GM19452 (cell line): Measurements from ENCODE around the gene GRIK2.
A peak's percentile ranks its signal among the peaks of the same experiment; 100 is the strongest.

Experiments
- ATAC-seq: cut with Tn5 transposase; IDR thresholded peaks from one replicate; pipeline ENCODE4 v1.9.1; 2021; ENCODE audit not compliant: unreplicated experiment

The GRIK2 gene

GRCh38 chr6:101770116-101770515 is 376.6 kb downstream of the GRIK2 start:
- no peak for ATAC-seq

- no peak for ATAC-seq
Observed at GRCh38 chr6:101776919-101777350, 383.4 kb downstream of the GRIK2 start.

GRCh38 chr6:101777646-101778045 is 384.1 kb downstream of the GRIK2 start:
- ATAC-seq: no peak

DNA sequence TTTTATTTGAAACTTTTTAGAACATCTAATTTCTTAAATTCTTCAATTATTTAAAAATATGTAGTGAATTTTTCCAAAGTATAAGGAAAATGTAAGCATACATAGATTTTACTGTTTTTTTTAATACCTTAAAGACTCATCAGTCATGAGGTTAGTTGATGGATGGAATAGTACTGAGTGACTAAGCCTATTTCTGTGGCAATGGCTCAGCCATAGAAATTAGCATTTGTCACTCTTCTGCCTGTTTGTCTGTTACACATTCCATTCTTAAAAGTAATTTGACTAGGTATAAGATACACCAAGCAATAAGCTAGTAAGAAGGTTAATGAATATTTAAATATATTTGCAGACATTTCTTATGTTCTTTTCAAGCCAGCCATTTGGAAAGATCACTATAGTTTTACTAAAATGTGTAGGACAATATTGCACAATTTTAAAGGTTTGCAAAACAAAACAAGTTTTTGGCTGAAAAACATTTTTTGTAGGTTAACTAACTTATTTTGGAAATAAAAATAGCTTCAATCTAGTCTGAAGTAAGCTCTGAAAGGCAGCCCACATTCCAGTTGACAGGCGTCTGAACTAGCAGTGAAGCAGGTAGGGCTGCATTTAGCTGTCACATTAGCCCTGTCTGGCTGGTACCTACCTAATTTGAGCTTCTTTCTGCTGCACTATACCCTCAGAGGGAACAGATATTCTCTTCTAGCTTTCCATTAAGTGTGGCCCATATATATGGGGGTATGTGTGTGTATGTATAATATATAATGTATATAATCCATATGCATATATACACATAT is 385.7 kb downstream of the GRIK2 start:
- no peak for ATAC-seq

DNA sequence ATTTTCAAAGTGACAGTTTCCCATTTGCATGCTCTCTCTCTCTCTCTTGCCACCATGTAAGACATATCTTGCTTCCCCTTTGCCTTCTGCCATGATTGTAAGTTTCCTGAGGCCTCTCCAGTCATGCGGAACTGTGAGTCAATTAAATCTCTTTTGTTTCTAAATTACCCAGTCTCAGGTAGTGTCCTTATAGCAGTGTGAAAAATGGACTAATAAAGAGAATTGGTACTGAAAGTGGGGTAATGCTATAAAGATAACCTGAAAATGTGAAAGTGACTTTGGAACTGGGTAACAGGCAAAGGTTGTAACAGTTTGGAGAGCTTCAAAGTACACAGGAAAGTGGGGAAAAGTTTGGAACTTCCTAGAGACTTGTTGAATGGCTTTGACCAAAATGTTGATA is 389.8 kb downstream of the GRIK2 start:
- no peak for ATAC-seq

- ATAC-seq: no peak
Observed at GRCh38 chr6:101784094-101784493, 390.6 kb downstream of the GRIK2 start.

DNA sequence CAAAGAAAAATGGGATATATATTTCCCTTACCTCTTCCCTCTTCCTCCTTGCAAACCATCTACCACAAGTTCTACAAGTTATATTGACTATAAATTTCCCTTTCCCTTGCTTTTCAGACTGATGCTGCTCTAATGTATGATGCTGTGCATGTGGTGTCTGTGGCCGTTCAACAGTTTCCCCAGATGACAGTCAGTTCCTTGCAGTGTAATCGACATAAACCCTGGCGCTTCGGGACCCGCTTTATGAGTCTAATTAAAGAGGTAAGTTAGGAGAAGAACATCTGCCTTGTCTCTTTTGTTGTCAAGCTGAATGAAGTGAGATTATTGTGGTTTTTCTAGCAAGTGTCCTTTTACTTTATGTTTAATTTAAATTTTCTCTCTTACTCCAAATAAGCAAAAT is 406.0 kb downstream of the GRIK2 start:
- ATAC-seq: no peak

DNA sequence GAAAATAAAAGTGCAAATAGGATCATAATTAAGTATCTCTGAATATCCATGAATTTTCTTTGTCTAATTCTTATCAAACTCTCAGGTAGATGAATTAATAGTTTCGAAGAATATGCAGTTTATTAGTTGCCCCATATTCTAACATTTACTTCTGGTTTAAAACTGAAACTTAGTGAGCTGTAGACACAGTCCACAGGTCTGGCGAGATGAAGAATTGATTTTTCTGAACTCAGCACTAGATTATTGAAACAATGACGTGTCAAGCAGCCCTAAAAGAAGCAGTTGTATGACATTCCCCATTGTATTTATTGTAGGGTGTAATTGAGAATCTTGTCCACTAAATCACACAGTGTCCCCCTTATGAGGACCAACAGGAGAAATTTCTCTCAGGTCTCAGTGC is 407.1 kb downstream of the GRIK2 start:
- ATAC-seq: no peak

- ATAC-seq: no peak
Observed at GRCh38 chr6:101803136-101803535, 409.6 kb downstream of the GRIK2 start.

GRCh38 chr6:101806241-101806640 is 412.7 kb downstream of the GRIK2 start:
- ATAC-seq: no peak

- ATAC-seq: no peak
Observed at GRCh38 chr6:101811108-101811507, 417.6 kb downstream of the GRIK2 start.

GRCh38 chr6:101816716-101817115 is 423.2 kb downstream of the GRIK2 start:
- ATAC-seq: no peak

DNA sequence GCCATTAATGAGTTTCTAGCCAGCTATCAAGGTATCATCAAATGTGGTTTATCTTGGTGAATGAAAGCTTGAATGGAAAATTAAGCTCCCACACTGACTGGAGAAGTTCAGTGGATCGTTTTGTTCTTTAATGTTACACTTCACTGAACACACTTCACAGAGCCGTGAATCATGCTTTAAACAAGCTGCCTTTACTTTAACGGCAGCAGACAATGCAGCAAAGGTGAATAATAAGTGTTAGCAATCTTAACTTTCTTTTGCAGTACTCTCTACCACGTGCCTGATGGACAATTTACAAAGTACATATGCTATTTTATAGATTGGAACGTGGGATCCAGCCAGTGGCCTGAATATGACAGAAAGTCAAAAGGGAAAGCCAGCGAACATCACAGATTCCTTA is 424.5 kb downstream of the GRIK2 start:
- ATAC-seq: no peak

GRCh38 chr6:101824551-101825345 is 431.2 kb downstream of the GRIK2 start:
- no peak for ATAC-seq

- no peak for ATAC-seq
Observed at GRCh38 chr6:101826269-101826668, 432.8 kb downstream of the GRIK2 start.

GRCh38 chr6:101826678-101827077 is 433.2 kb downstream of the GRIK2 start:
- ATAC-seq: no peak

DNA sequence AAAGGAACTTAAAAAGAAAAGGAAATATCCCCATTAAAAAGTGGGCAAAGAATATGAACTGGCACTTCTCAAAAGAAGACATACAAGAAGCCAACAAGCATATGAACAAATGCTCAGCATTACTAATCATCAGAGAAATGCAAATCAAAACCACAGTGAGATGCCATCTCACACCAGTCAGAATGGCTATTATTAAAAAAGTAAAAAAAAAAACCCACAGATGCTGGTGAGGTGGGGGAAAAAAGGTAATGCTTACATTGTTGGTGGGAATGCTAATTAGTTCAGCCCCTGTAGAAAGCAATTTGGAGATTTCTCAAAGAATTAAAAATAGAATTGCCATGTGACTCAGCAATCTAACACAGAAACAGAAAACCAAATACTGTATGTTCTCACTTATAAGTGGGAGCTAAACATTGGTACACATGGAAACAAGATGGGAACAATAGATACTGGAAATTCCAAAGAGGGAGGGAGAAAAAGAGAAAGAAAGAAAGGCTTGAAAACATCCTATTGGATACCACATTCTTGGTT is 437.1 kb downstream of the GRIK2 start:
- no peak for ATAC-seq

DNA sequence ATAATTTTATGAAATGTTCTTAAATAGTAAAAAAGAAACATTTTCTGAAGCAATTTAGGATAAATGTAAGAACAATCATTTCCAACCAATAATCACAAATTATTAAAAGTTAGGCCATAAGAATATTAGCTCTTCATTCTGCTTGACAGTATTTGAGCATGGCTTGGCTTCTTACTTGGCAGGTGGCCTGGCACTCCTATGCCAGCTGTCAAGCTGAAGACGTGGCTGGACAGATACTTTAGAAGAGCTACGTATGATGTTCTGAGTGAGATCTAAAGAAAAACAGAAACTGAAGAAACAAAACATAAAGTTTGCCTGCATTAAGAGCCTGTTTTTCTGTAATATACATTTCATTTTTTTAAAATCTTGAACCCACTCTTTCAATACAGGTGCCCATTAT is 438.9 kb downstream of the GRIK2 start:
- ATAC-seq: no peak

- ATAC-seq: no peak
Observed at GRCh38 chr6:101840100-101840499, 446.6 kb downstream of the GRIK2 start.

DNA sequence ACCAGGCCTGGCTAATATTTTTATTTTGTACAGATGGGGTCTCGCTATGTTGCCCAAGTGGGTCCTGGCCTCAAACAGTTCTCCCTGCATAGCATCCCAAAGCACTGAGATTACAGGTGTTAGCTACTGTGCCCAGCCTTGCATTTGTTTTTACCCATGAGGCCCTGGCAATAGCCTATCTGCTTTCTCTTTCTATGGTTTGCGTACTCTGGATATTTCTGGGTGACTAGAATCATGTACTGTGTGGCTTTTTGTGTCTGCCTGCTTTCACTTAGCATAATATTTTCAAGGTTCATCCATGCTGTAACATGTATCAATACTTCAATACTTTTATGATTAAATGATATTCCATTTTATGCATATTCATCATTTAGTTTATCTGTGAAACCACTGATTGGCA is 451.7 kb downstream of the GRIK2 start:
- ATAC-seq: peak; percentile 77

DNA sequence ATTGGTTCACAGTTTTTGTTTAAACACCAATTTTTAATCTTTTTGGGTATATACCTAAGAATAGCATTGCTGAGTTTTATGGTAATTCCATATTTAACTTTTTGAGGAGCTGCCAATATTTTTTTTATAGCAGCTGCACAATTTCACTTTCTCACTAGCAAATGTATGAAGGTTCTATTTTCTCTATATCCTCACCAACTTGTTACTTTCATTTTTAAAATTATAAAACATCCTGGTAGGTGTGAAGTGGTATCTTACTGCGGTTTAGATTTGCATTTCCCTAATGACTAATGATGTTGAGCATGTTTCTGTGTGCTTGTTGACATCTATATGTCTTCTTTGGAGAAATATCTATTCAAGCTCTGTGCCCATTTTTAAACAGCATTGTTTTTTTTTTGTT is 452.1 kb downstream of the GRIK2 start:
- peak; percentile 95 for ATAC-seq

GRCh38 chr6:101847690-101848089 is 454.2 kb downstream of the GRIK2 start:
- ATAC-seq: no peak
